ENCODE data around the gene CCDC138.

Gene CCDC138

GRCh38 chr2:108917526-108917925 is 131.0 kb downstream of the CCDC138 start:
- H3K4me3 ChIP-seq (replicated peaks; ENCODE audit: low read depth, low read length) = no peak overlapping the region
- DNase-seq (ENCODE audit: extremely low read depth, low read depth) = no peak

GRCh38 chr2:108918156-108918874 is 131.7 kb downstream of the CCDC138 start:
- no peak overlapping the region for H3K4me3 ChIP-seq (replicated peaks; ENCODE audit: low read depth, low read length)
- DNase-seq (ENCODE audit: extremely low read depth, low read depth) = no peak
- no peak for TF ChIP-seq CTCF (IDR thresholded peaks at IDR 0.05; ENCODE audit: low read depth, low read length, missing control alignments)

More at GRCh38 chr2:108917526-108917925, 131.0 kb downstream of the CCDC138 start:
- TF ChIP-seq CTCF (IDR thresholded peaks at IDR 0.05; ENCODE audit: low read depth, low read length, missing control alignments) = no peak

GRCh38 chr2:108918941-108919341 is 132.4 kb downstream of the CCDC138 start:
- no peak overlapping the region for H3K4me3 ChIP-seq (replicated peaks; ENCODE audit: low read depth, low read length)
- no peak for TF ChIP-seq CTCF (IDR thresholded peaks at IDR 0.05; ENCODE audit: low read depth, low read length, missing control alignments)
- no peak for DNase-seq (ENCODE audit: extremely low read depth, low read depth)

- no peak for TF ChIP-seq CTCF (IDR thresholded peaks at IDR 0.05; ENCODE audit: low read depth, low read length, missing control alignments)
- no peak for DNase-seq (ENCODE audit: extremely low read depth, low read depth)
- no peak overlapping the region for H3K4me3 ChIP-seq (replicated peaks; ENCODE audit: low read depth, low read length)
Measured at GRCh38 chr2:108919571-108920373, 133.2 kb downstream of the CCDC138 start.

- TF ChIP-seq CTCF (IDR thresholded peaks at IDR 0.05; ENCODE audit: low read depth, low read length, missing control alignments) = no peak
- DNase-seq (ENCODE audit: extremely low read depth, low read depth) = no peak
- H3K4me3 ChIP-seq (replicated peaks; ENCODE audit: low read depth, low read length) = no peak overlapping the region
Measured at GRCh38 chr2:108920686-108921085, 134.1 kb downstream of the CCDC138 start.

- TF ChIP-seq CTCF (IDR thresholded peaks at IDR 0.05; ENCODE audit: low read depth, low read length, missing control alignments) = no peak
- no peak overlapping the region for H3K4me3 ChIP-seq (replicated peaks; ENCODE audit: low read depth, low read length)
- no peak for DNase-seq (ENCODE audit: extremely low read depth, low read depth)
Measured at GRCh38 chr2:108921096-108922030, 134.8 kb downstream of the CCDC138 start.
